Vagina (tissue), 2 donors: ENCODE data around the gene CRMP1. TPM values are rescaled to one million over a fixed set of nuclear protein-coding genes. Genes with fewer than 3 reads are reported as not detected.

Experiments used
- DNase-seq, 2 donors: peaks; one replicate each; pipeline ENCODE4 v3.0.0-alpha.2; 2017; ENCODE audit errors: extremely low spot score in 2 of 2
- H3K27ac ChIP-seq: fragments of 200-600 bp; sonication (generic); one replicate; pipeline ENCODE4 v1.5.1; 2019
- H3K27me3 ChIP-seq: fragments of 200-600 bp; sonication (generic); one replicate; pipeline ENCODE4 v1.5.1; 2019
- H3K36me3 ChIP-seq, 2 donors: fragments of 200-600 bp; sonication (generic); one replicate each; pipeline ENCODE4 v1.5.1; 2017 to 2019
- H3K4me1 ChIP-seq: fragments of 200-600 bp; sonication (generic); one replicate; pipeline ENCODE4 v1.5.1; 2019
- H3K4me3 ChIP-seq, 2 donors: fragments of 200-600 bp; sonication (generic); 1 replicate in 1 of 2; 2 replicates in 1 of 2; pipeline ENCODE4 v1.5.1; 2016 to 2019
- H3K9me3 ChIP-seq: fragments of 200-600 bp; sonication (generic); one replicate; pipeline ENCODE4 v1.5.1; 2019
- CTCF ChIP-seq, 3 experiments: fragments of 450-650 bp in 2 of 3; fragments of 200-600 bp in 1 of 3; sonication (generic) in 1 of 3; IDR thresholded peaks; one replicate each; pipeline ENCODE4 v1.5.1; 2017 to 2019; ENCODE audit warnings: antibody characterized with exemption in 3 of 3, mild to moderate bottlenecking in 2 of 3, moderate library complexity in 2 of 3
- POLR2A ChIP-seq, 2 donors: fragments of 450-650 bp; IDR thresholded peaks; one replicate each; pipeline ENCODE4 v1.6.1; 2017; ENCODE audit warnings: antibody characterized with exemption in 2 of 2, mild to moderate bottlenecking in 2 of 2, moderate library complexity in 2 of 2
- POLR2AphosphoS5 ChIP-seq, 2 donors: sonication (generic); formaldehyde crosslinking; IDR thresholded peaks; one replicate each; pipeline ENCODE4 v1.9.0; 2017; ENCODE audit warnings: antibody characterized with exemption in 2 of 2, mild to moderate bottlenecking in 2 of 2, low read depth in 1 of 2; ENCODE audit not compliant: insufficient read depth in 1 of 2
- intact Hi-C: fragments of 100-400 bp; cut with DNase I; formaldehyde crosslinking; loops from one replicate; pipeline ENCODE4 v1.15.1; 2023
- total RNA-seq: library from RNA; depleted of rRNA; stranded (reverse); fragments of >200 nt; gene quantifications from one replicate; pipeline ENCODE4 v1.2.3, GENCODE V29; 2016

The CRMP1 gene
- total RNA-seq, 1 donor from 2014 or later, result 3.4 TPM

GRCh38 chr4:5928844-5929420, 36.0 kb upstream of the CRMP1 start:
- TF ChIP-seq CTCF (IDR thresholded peaks at IDR 0.05), result no peak
- no peak for TF ChIP-seq POLR2A (IDR thresholded peaks at IDR 0.05)
- TF ChIP-seq POLR2AphosphoS5 (IDR thresholded peaks at IDR 0.05; ENCODE audit: insufficient read depth in 1 of 2, low read depth in 1 of 2), result no peak
- Histone ChIP-seq H3K4me1 (no peaks in the 10 kb centered on the region), H3K4me3 (no peak overlapping the region), H3K9me3 (no peaks in the 10 kb centered on the region), H3K36me3 (no peaks in the 10 kb centered on the region), H3K27me3 (no peaks in the 10 kb centered on the region), H3K27ac (no peak overlapping the region)
- no peak for DNase-seq
- intact Hi-C loops, result no loop called here

- no peaks in the 10 kb centered on the region for H3K4me1 ChIP-seq
- no peak for TF ChIP-seq POLR2A (IDR thresholded peaks at IDR 0.05)
- no peak for TF ChIP-seq CTCF (IDR thresholded peaks at IDR 0.05)
- no peak for TF ChIP-seq POLR2AphosphoS5 (IDR thresholded peaks at IDR 0.05; ENCODE audit: insufficient read depth in 1 of 2, low read depth in 1 of 2)
- intact Hi-C loops, result no loop called here
- DNase-seq, result no peak
- H3K36me3 ChIP-seq, result no peaks in the 10 kb centered on the region
- H3K4me3 ChIP-seq, result no peak overlapping the region
- no peak overlapping the region for H3K27ac ChIP-seq
- no peaks in the 10 kb centered on the region for H3K27me3 ChIP-seq
- H3K9me3 ChIP-seq, result no peaks in the 10 kb centered on the region
Observed at GRCh38 chr4:5928274-5928673, 35.4 kb upstream of the CRMP1 start.

- H3K9me3 ChIP-seq, result no peaks in the 10 kb centered on the region
- intact Hi-C loops, result no loop called here
- no peak for DNase-seq
- no peak overlapping the region for H3K27ac ChIP-seq
- TF ChIP-seq POLR2AphosphoS5 (IDR thresholded peaks at IDR 0.05; ENCODE audit: insufficient read depth in 1 of 2, low read depth in 1 of 2), result no peak
- no peak for TF ChIP-seq CTCF (IDR thresholded peaks at IDR 0.05)
- no peak for TF ChIP-seq POLR2A (IDR thresholded peaks at IDR 0.05)
- H3K4me1 ChIP-seq, result no peaks in the 10 kb centered on the region
- no peaks in the 10 kb centered on the region for H3K27me3 ChIP-seq
- H3K36me3 ChIP-seq, result no peaks in the 10 kb centered on the region
- no peak overlapping the region for H3K4me3 ChIP-seq
Observed at GRCh38 chr4:5927747-5928146, 34.9 kb upstream of the CRMP1 start.

GRCh38 chr4:5927116-5927515, 34.2 kb upstream of the CRMP1 start:
- intact Hi-C loops, result no loop called here
- Histone ChIP-seq H3K27ac (no peak overlapping the region), H3K9me3 (no peaks in the 10 kb centered on the region), H3K4me3 (no peak overlapping the region), H3K36me3 (no peaks in the 10 kb centered on the region), H3K4me1 (no peaks in the 10 kb centered on the region), H3K27me3 (no peaks in the 10 kb centered on the region)
- TF ChIP-seq POLR2A (IDR thresholded peaks at IDR 0.05) (no peak), CTCF (IDR thresholded peaks at IDR 0.05) (no peak), POLR2AphosphoS5 (IDR thresholded peaks at IDR 0.05; ENCODE audit: insufficient read depth in 1 of 2, low read depth in 1 of 2) (no peak)
- DNase-seq, result no peak

- H3K9me3 ChIP-seq, result no peaks in the 10 kb centered on the region
- TF ChIP-seq POLR2A (IDR thresholded peaks at IDR 0.05) (no peak), CTCF (IDR thresholded peaks at IDR 0.05) (no peak), POLR2AphosphoS5 (IDR thresholded peaks at IDR 0.05; ENCODE audit: insufficient read depth in 1 of 2, low read depth in 1 of 2) (no peak)
- intact Hi-C loops, result no loop called here
- H3K4me3 ChIP-seq, result no peak overlapping the region
- no peaks in the 10 kb centered on the region for H3K36me3 ChIP-seq
- H3K27me3 ChIP-seq, result no peaks in the 10 kb centered on the region
- no peak for DNase-seq
- H3K27ac ChIP-seq, result no peak overlapping the region
- no peaks in the 10 kb centered on the region for H3K4me1 ChIP-seq
Observed at GRCh38 chr4:5926598-5926997, 33.7 kb upstream of the CRMP1 start.
